MM.1S (cell line): ENCODE data around the gene ARL3.

Experiments
- CTCF ChIP-seq: fragments of 300-600 bp; sonication (generic); IDR thresholded peaks from 2 replicates; pipeline ENCODE4 v1.5.1; 2016; ENCODE audit warnings: antibody characterized with exemption, low read length, mixed read lengths
- EZH2 ChIP-seq: fragments of 300-600 bp; sonication (generic); optimal IDR thresholded peaks from 2 replicates; pipeline ENCODE3; 2017; ENCODE audit warnings: low read depth, mild to moderate bottlenecking, antibody characterized with exemption, low read length, mixed read lengths

GRCh38 chr10:102653060-102653459 is 61.1 kb downstream of the ARL3 start:
- TF ChIP-seq EZH2, result no peak
- TF ChIP-seq CTCF, result no peak
